GM18951 (cell line): ENCODE data around the gene LRRFIP1.

Experiments
- POLR2A ChIP-seq: IDR thresholded peaks from 4 replicates; pipeline ENCODE4 v1.6.1; 2011; ENCODE audit warnings: mild to moderate bottlenecking; ENCODE audit not compliant: insufficient read length, insufficient read depth; ENCODE audit errors: extremely low read depth
- in situ Hi-C: fragments of 300-500 bp; cut with MboI; formaldehyde crosslinking; loops from one replicate; pipeline ENCODE4 v1.12.0; 2022; ENCODE audit warnings: low sequenced_read_pairs, mixed read lengths, inconsistent platforms; ENCODE audit not compliant: unreplicated experiment

LRRFIP1 gene

GRCh38 chr2:237701859-237702390, 74.5 kb downstream of the LRRFIP1 start:
- no peak for TF ChIP-seq POLR2A
- in situ Hi-C loops = no loop called here

GRCh38 chr2:237702441-237703391, 75.3 kb downstream of the LRRFIP1 start:
- in situ Hi-C loops = no loop called here
- TF ChIP-seq POLR2A = no peak

GRCh38 chr2:237704501-237705434, 77.4 kb downstream of the LRRFIP1 start:
- no peak for TF ChIP-seq POLR2A
- in situ Hi-C loops = no loop called here

- in situ Hi-C loops = no loop called here
- TF ChIP-seq POLR2A = no peak
Observed at GRCh38 chr2:237706257-237706656, 78.9 kb downstream of the LRRFIP1 start.

GRCh38 chr2:237708065-237708398, 80.6 kb downstream of the LRRFIP1 start:
- in situ Hi-C loops = no loop called here
- TF ChIP-seq POLR2A = no peak

- in situ Hi-C loops = no loop called here
- no peak for TF ChIP-seq POLR2A
Observed at GRCh38 chr2:237708491-237708890, 81.1 kb downstream of the LRRFIP1 start.

- TF ChIP-seq POLR2A = no peak
- in situ Hi-C loops = no loop called here
Observed at GRCh38 chr2:237708961-237709360, 81.6 kb downstream of the LRRFIP1 start.

GRCh38 chr2:237711458-237712150, 84.2 kb downstream of the LRRFIP1 start:
- in situ Hi-C loops = no loop called here

GRCh38 chr2:237712477-237713377, 85.3 kb downstream of the LRRFIP1 start:
- no peak for TF ChIP-seq POLR2A
- in situ Hi-C loops = no loop called here

More at GRCh38 chr2:237711458-237712150, 84.2 kb downstream of the LRRFIP1 start:
- no peak for TF ChIP-seq POLR2A

- TF ChIP-seq POLR2A = no peak
- in situ Hi-C loops = no loop called here
Observed at GRCh38 chr2:237714690-237715458, 87.5 kb downstream of the LRRFIP1 start.

GRCh38 chr2:237715459-237715947, 88.1 kb downstream of the LRRFIP1 start:
- TF ChIP-seq POLR2A = no peak
- in situ Hi-C loops = no loop called here
